B cell (primary cell): ENCODE results near the gene GDPD4. TPM values are rescaled to one million over a fixed set of nuclear protein-coding genes. Genes with fewer than 3 reads are reported as not detected.

Experiments used
- ATAC-seq: fragments of 200-7000 bp; cut with Tn5 transposase; one replicate; pipeline ENCODE4 v1.10.0; 2021; ENCODE audit warnings: low read depth, mild to moderate bottlenecking, moderate number of reproducible peaks, moderate library complexity
- CTCF ChIA-PET: fragments of 350-600 bp; sonication (Branson Sonifier 250); formaldehyde crosslinking; loops from one replicate; lab custom pipeline; 2021; ENCODE audit warnings: antibody characterized with exemption, inconsistent platforms; lab: Charles Lee
- POLR2A ChIA-PET: fragments of 350-600 bp; sonication (Branson Sonifier 250); formaldehyde crosslinking; loops from one replicate; lab custom pipeline; 2021; ENCODE audit warnings: antibody characterized with exemption; lab: Charles Lee
- DNase-seq: peaks from one replicate; pipeline ENCODE4 v3.0.0; 2013
- H2AFZ ChIP-seq: 2 replicates; pipeline ENCODE4 v1.6.1; 2012; ENCODE audit warnings: mild to moderate bottlenecking, low read depth, low read length; ENCODE audit not compliant: insufficient read depth, poor library complexity, severe bottlenecking
- H3K27ac ChIP-seq, 2 donors: 1 replicate in 1 of 2; 2 replicates in 1 of 2; pipeline ENCODE4 v1.5.1; 2012 to 2013; ENCODE audit warnings: low read length in 2 of 2, mild to moderate bottlenecking in 2 of 2, moderate library complexity in 1 of 2
- H3K27me3 ChIP-seq, 4 experiments: fragments of 200-600 bp in 1 of 4; sonication (generic) in 1 of 4; replicated peaks in 1 of 4; 1 replicate in 2 of 4; 2 replicates in 2 of 4; pipeline versions ENCODE4 v1.6.1 to v1.7.0; 2013 to 2016; ENCODE audit warnings: low read length in 3 of 4, mild to moderate bottlenecking in 2 of 4, mixed read lengths in 1 of 4, moderate library complexity in 1 of 4; ENCODE audit not compliant: insufficient read depth in 4 of 4, control insufficient read depth in 3 of 4; ENCODE audit errors: control extremely low read depth in 1 of 4
- H3K36me3 ChIP-seq, 2 experiments: replicated peaks in 1 of 2; 1 replicate in 1 of 2; 2 replicates in 1 of 2; pipeline versions ENCODE4 v1.6.1 to v1.7.1; 2013; ENCODE audit warnings: low read length in 1 of 2; ENCODE audit not compliant: insufficient read depth in 2 of 2, control insufficient read depth in 1 of 2; ENCODE audit errors: control extremely low read depth in 1 of 2, extremely low read depth in 1 of 2
- H3K4me1 ChIP-seq, 2 donors: fragments of 200-600 bp in 1 of 2; sonication (generic) in 1 of 2; 1 replicate in 1 of 2; 2 replicates in 1 of 2; pipeline versions ENCODE4 v1.5.1 to v1.6.1; 2013 to 2017; ENCODE audit warnings: low read length in 2 of 2; ENCODE audit not compliant: control insufficient read depth in 2 of 2, insufficient read depth in 2 of 2
- H3K4me2 ChIP-seq: replicated peaks from 2 replicates; pipeline ENCODE3; 2012; ENCODE audit warnings: mild to moderate bottlenecking, low read depth, low read length; ENCODE audit not compliant: poor library complexity, severe bottlenecking
- H3K4me3 ChIP-seq, 5 experiments: fragments of 200-600 bp in 1 of 5; sonication (generic) in 1 of 5; 1 replicate in 3 of 5; 2 replicates in 2 of 5; pipeline versions ENCODE4 v1.5.1 to v1.7.0; 2011 to 2016; ENCODE audit warnings: low read length in 4 of 5, mild to moderate bottlenecking in 4 of 5, low read depth in 2 of 5, control low read depth in 1 of 5, moderate library complexity in 1 of 5; ENCODE audit not compliant: insufficient read depth in 1 of 5; ENCODE audit errors: control extremely low read depth in 1 of 5, extremely low read depth in 1 of 5
- H3K79me2 ChIP-seq: fragments of 200-600 bp; sonication (generic); one replicate; pipeline ENCODE4 v1.6.0; 2016; ENCODE audit warnings: low read length; ENCODE audit not compliant: control insufficient read depth, insufficient read depth
- H3K9ac ChIP-seq: fragments of 200-600 bp; sonication (generic); 2 replicates; pipeline ENCODE4 v1.6.1; 2017; ENCODE audit warnings: mild to moderate bottlenecking, low read length, moderate library complexity
- H3K9me3 ChIP-seq, 3 donors: one replicate each; pipeline versions ENCODE4 v1.6.1 to v1.7.1; 2013; ENCODE audit warnings: low read length in 2 of 3; ENCODE audit not compliant: control insufficient read depth in 2 of 3, insufficient read depth in 1 of 3; ENCODE audit errors: control extremely low read depth in 1 of 3
- H4K20me1 ChIP-seq: 2 replicates; pipeline ENCODE4 v1.6.0; 2012; ENCODE audit warnings: mild to moderate bottlenecking, low read length; ENCODE audit not compliant: insufficient read depth, control insufficient read depth, poor library complexity, severe bottlenecking
- H3K27ac Mint-ChIP-seq: one replicate; pipeline ENCODE4 v1.8.0; 2021; ENCODE audit warnings: mixed read lengths
- H3K27me3 Mint-ChIP-seq: one replicate; pipeline ENCODE4 v1.8.0; 2021; ENCODE audit warnings: mixed read lengths
- H3K4me1 Mint-ChIP-seq: one replicate; pipeline ENCODE4 v1.8.0; 2021; ENCODE audit warnings: mixed read lengths
- H3K4me3 Mint-ChIP-seq: one replicate; pipeline ENCODE4 v1.8.0; 2021; ENCODE audit warnings: mixed read lengths
- H3K9me3 Mint-ChIP-seq: one replicate; pipeline ENCODE4 v1.8.0; 2022; ENCODE audit warnings: mixed read lengths; ENCODE audit not compliant: insufficient read depth
- EZH2 ChIP-seq: IDR thresholded peaks from 2 replicates; pipeline ENCODE4 v1.6.1; 2012; ENCODE audit warnings: borderline replicate concordance, low read depth, mild to moderate bottlenecking, moderate library complexity, low read length; ENCODE audit not compliant: insufficient read depth, poor library complexity, severe bottlenecking
- WGBS: methylation state at CpG from one replicate; pipeline ENCODE4 v1.1.5; 2013; ENCODE audit warnings: missing lambda C conversion rate; ENCODE audit not compliant: insufficient coverage; 5-methylcytosine and 5-hydroxymethylcytosine counted together
- intact Hi-C: fragments of 100-400 bp; cut with micrococcal nuclease; formaldehyde crosslinking; loops from one replicate; pipeline ENCODE4 v1.10.0; 2022
- polyA plus RNA-seq: library from polyadenylated mRNA; depleted of rRNA; stranded (reverse); fragments of >200 nt; gene quantifications from 2 replicates; pipeline ENCODE4 v1.2.3, GENCODE V29; 2012
- total RNA-seq, 2 donors: library from RNA; stranded (reverse); fragments of 120-200 nt in 1 of 2; gene quantifications; 1 replicate in 1 of 2; 2 replicates in 1 of 2; pipeline versions ENCODE4 v1.2.3 to v1.2.4, GENCODE V29; 2013 to 2022
- TF ChIP-seq, protein P1 (sequence below): fragments of 200-600 bp; IDR thresholded peaks from one replicate; pipeline ENCODE4 v1.8.0; 2022; ENCODE audit warnings: antibody characterized with exemption, mild to moderate bottlenecking

GDPD4 gene
- total and polyA plus RNA-seq, 2 donors (not counting 1 experiment from before 2014, with no cell fraction given), result not detected

DNA sequence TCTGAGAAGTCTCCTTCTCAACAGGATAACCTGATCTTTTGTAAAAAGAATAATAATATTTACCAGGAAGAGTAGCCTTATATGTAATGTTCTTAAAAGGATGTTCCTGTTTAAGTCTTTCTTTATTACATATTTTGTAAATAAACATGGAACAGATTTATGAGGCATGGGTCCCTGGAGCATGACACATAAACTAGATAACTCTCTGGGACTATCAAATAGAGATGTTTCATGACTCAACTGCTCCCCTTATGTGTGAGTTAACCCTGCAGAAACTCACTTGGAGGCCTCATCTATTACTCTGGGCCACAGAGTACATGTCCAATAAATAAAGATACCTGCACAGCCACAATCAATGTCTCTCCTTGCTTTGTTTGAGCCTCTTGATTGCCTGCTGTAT lies 64.6 kb downstream of the GDPD4 start:
- intact Hi-C loops, result no loop called here
- Histone ChIP-seq H2AFZ (no peak overlapping the region), H3K27ac (no peak overlapping the region), H4K20me1 (no peaks in the 10 kb centered on the region), H3K4me3 (no peak overlapping the region), H3K4me2 (no peak overlapping the region), H3K4me1 (no peaks in the 10 kb centered on the region), H3K36me3 (no peaks in the 10 kb centered on the region), H3K27me3 (no peaks in the 10 kb centered on the region), H3K79me2 (no peaks in the 10 kb centered on the region), H3K9me3 (no peaks in the 10 kb centered on the region), H3K9ac (no peak overlapping the region)
- ChIA-PET CTCF (no interaction called here), POLR2A (no interaction called here)
- Mint-ChIP-seq H3K27ac (no peak overlapping the region), H3K27me3 (peaks cover 16% of the 10 kb centered on the region), H3K4me3 (no peak overlapping the region), H3K4me1 (no peaks in the 10 kb centered on the region), H3K9me3 (no peaks in the 10 kb centered on the region)
- DNase-seq (no peak), ATAC-seq (no peak)
- TF ChIP-seq, protein P1, sequence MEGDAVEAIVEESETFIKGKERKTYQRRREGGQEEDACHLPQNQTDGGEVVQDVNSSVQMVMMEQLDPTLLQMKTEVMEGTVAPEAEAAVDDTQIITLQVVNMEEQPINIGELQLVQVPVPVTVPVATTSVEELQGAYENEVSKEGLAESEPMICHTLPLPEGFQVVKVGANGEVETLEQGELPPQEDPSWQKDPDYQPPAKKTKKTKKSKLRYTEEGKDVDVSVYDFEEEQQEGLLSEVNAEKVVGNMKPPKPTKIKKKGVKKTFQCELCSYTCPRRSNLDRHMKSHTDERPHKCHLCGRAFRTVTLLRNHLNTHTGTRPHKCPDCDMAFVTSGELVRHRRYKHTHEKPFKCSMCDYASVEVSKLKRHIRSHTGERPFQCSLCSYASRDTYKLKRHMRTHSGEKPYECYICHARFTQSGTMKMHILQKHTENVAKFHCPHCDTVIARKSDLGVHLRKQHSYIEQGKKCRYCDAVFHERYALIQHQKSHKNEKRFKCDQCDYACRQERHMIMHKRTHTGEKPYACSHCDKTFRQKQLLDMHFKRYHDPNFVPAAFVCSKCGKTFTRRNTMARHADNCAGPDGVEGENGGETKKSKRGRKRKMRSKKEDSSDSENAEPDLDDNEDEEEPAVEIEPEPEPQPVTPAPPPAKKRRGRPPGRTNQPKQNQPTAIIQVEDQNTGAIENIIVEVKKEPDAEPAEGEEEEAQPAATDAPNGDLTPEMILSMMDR, result no peak
- TF ChIP-seq EZH2, result no peak

GRCh38 chr11:77233011-77233410 lies 68.5 kb downstream of the GDPD4 start:
- Histone ChIP-seq H3K27ac (no peak overlapping the region), H3K27me3 (no peaks in the 10 kb centered on the region), H3K79me2 (no peaks in the 10 kb centered on the region), H3K9me3 (no peaks in the 10 kb centered on the region), H3K9ac (no peak overlapping the region), H3K4me1 (no peaks in the 10 kb centered on the region), H3K36me3 (no peaks in the 10 kb centered on the region), H3K4me2 (no peak overlapping the region), H2AFZ (no peak overlapping the region), H4K20me1 (no peaks in the 10 kb centered on the region), H3K4me3 (no peak overlapping the region)
- 100% methylated on average over 1 of the region's 3 CpGs for WGBS
- ChIA-PET CTCF (no interaction called here), POLR2A (no interaction called here)
- ATAC-seq, result no peak
- no peak for DNase-seq
- peaks cover 6% of the 10 kb centered on the region for H3K27me3 Mint-ChIP-seq
- H3K27ac Mint-ChIP-seq, result no peak overlapping the region
- H3K4me1 Mint-ChIP-seq, result no peaks in the 10 kb centered on the region
- intact Hi-C loops, result no loop called here
- TF ChIP-seq, protein P1, result no peak
- TF ChIP-seq EZH2, result no peak
- H3K4me3 Mint-ChIP-seq, result no peak overlapping the region
- H3K9me3 Mint-ChIP-seq, result no peaks in the 10 kb centered on the region
